PFSK-1 (cell line): ENCODE data around the gene PUS3.

Source experiments
- FOXP2 ChIP-seq: optimal IDR thresholded peaks from 2 replicates; pipeline ENCODE3; 2011; ENCODE audit warnings: borderline replicate concordance, control low read depth, inconsistent platforms; ENCODE audit not compliant: insufficient read depth; ENCODE audit errors: extremely low read length, extremely low read depth
- POLR2AphosphoS5 ChIP-seq: IDR thresholded peaks from 2 replicates; pipeline ENCODE4 v1.6.1; 2012; ENCODE audit warnings: low read depth, mild to moderate bottlenecking, control low read depth, low read length, moderate library complexity
- REST ChIP-seq, 2 experiments: IDR thresholded peaks; 2 replicates each; pipeline versions ENCODE4 v1.6.1 to v1.8.0; 2011 to 2012; ENCODE audit warnings: low read depth in 2 of 2, low read length in 2 of 2, control low read depth in 1 of 2, inconsistent platforms in 1 of 2, mild to moderate bottlenecking in 1 of 2, moderate library complexity in 1 of 2; ENCODE audit not compliant: insufficient read depth in 1 of 2
- SIN3A ChIP-seq: IDR thresholded peaks from 2 replicates; pipeline ENCODE4 v1.6.1; 2012; ENCODE audit warnings: mild to moderate bottlenecking, low read length, moderate library complexity, borderline replicate concordance; ENCODE audit not compliant: insufficient read depth
- TAF1 ChIP-seq: IDR thresholded peaks from 2 replicates; pipeline ENCODE4 v1.6.1; 2012; ENCODE audit warnings: low read length, control low read depth, borderline replicate concordance; ENCODE audit not compliant: insufficient read depth

The PUS3 gene

GRCh38 chr11:125923633-125924032 is 20.6 kb upstream of the PUS3 start:
- TF ChIP-seq REST (IDR thresholded peaks at IDR 0.05; ENCODE audit: insufficient read depth in 1 of 2, low read depth in 2 of 2, low read length in 2 of 2) = no peak
- TF ChIP-seq POLR2AphosphoS5 = no peak
- no peak for TF ChIP-seq FOXP2
- TF ChIP-seq TAF1 = no peak
- no peak for TF ChIP-seq SIN3A

GRCh38 chr11:125923012-125923579 is 20.1 kb upstream of the PUS3 start:
- TF ChIP-seq REST (IDR thresholded peaks at IDR 0.05; ENCODE audit: insufficient read depth in 1 of 2, low read depth in 2 of 2, low read length in 2 of 2) = no peak
- no peak for TF ChIP-seq TAF1
- no peak for TF ChIP-seq SIN3A
- no peak for TF ChIP-seq FOXP2
- TF ChIP-seq POLR2AphosphoS5 = no peak

GRCh38 chr11:125922156-125922555 is 19.1 kb upstream of the PUS3 start:
- no peak for TF ChIP-seq SIN3A

- no peak for TF ChIP-seq SIN3A
- TF ChIP-seq FOXP2 = no peak
- TF ChIP-seq REST (IDR thresholded peaks at IDR 0.05; ENCODE audit: insufficient read depth in 1 of 2, low read depth in 2 of 2, low read length in 2 of 2) = no peak
- no peak for TF ChIP-seq POLR2AphosphoS5
- no peak for TF ChIP-seq TAF1
Measured at GRCh38 chr11:125921042-125921441, 18.0 kb upstream of the PUS3 start.

GRCh38 chr11:125918140-125918840 is 15.3 kb upstream of the PUS3 start:
- TF ChIP-seq POLR2AphosphoS5 = no peak
- no peak for TF ChIP-seq FOXP2
- no peak for TF ChIP-seq REST (IDR thresholded peaks at IDR 0.05; ENCODE audit: insufficient read depth in 1 of 2, low read depth in 2 of 2, low read length in 2 of 2)
- TF ChIP-seq TAF1 = no peak
- no peak for TF ChIP-seq SIN3A
